Trophoblast cell (in vitro differentiated cells and primary cell): ENCODE data around the gene SH3BP4.
A peak's percentile ranks its signal among the peaks of the same experiment; 100 is the strongest.

Experiments used
- DNase-seq, 2 donors: peaks; one replicate each; pipeline ENCODE4 v3.0.0-alpha.2; 2016
- H2AFZ ChIP-seq: 2 replicates; pipeline ENCODE4 v1.6.1; 2013; ENCODE audit warnings: low read length, moderate library complexity, mild to moderate bottlenecking; ENCODE audit not compliant: insufficient read depth, poor library complexity
- H2AK5ac ChIP-seq: 2 replicates; pipeline ENCODE4 v1.6.1; 2013; ENCODE audit warnings: mild to moderate bottlenecking, low read length
- H2BK120ac ChIP-seq: 2 replicates; pipeline ENCODE4 v1.6.1; 2013; ENCODE audit warnings: low read length, mild to moderate bottlenecking, moderate library complexity; ENCODE audit not compliant: insufficient read depth, poor library complexity
- H2BK12ac ChIP-seq: 2 replicates; pipeline ENCODE4 v1.6.1; 2013; ENCODE audit warnings: mild to moderate bottlenecking, low read length, moderate library complexity
- H2BK5ac ChIP-seq: 2 replicates; pipeline ENCODE4 v1.6.1; 2013; ENCODE audit warnings: low read length, low read depth, moderate library complexity, mild to moderate bottlenecking; ENCODE audit not compliant: poor library complexity
- H3K14ac ChIP-seq: 2 replicates; pipeline ENCODE4 v1.6.1; 2013; ENCODE audit warnings: mild to moderate bottlenecking, low read length
- H3K18ac ChIP-seq: 2 replicates; pipeline ENCODE4 v1.6.1; 2013; ENCODE audit warnings: mild to moderate bottlenecking, low read length
- H3K23ac ChIP-seq: 2 replicates; pipeline ENCODE4 v1.6.1; 2013; ENCODE audit warnings: low read length
- H3K27ac ChIP-seq: 2 replicates; pipeline ENCODE4 v1.5.1; 2013; ENCODE audit warnings: low read depth, mild to moderate bottlenecking, inconsistent platforms, low read length, moderate library complexity
- H3K27me3 ChIP-seq: 2 replicates; pipeline ENCODE4 v1.6.1; 2013; ENCODE audit warnings: inconsistent platforms, mild to moderate bottlenecking, low read length, moderate library complexity; ENCODE audit not compliant: insufficient read depth
- H3K36me3 ChIP-seq, 2 experiments: 1 replicate in 1 of 2; 2 replicates in 1 of 2; pipeline ENCODE4 v1.6.1; 2013; ENCODE audit warnings: low read length in 2 of 2, mild to moderate bottlenecking in 2 of 2, moderate library complexity in 1 of 2; ENCODE audit not compliant: insufficient read depth in 2 of 2, control insufficient read depth in 1 of 2
- H3K4ac ChIP-seq: 2 replicates; pipeline ENCODE4 v1.6.1; 2013; ENCODE audit warnings: low read depth, mild to moderate bottlenecking, low read length, moderate library complexity
- H3K4me1 ChIP-seq, 2 experiments: 1 replicate in 1 of 2; 2 replicates in 1 of 2; pipeline ENCODE4 v1.6.1; 2013; ENCODE audit warnings: low read length in 2 of 2, mild to moderate bottlenecking in 2 of 2, moderate library complexity in 1 of 2; ENCODE audit not compliant: insufficient read depth in 2 of 2, control insufficient read depth in 1 of 2
- H3K4me2 ChIP-seq: 2 replicates; pipeline ENCODE4 v1.6.1; 2013; ENCODE audit warnings: inconsistent platforms, mild to moderate bottlenecking, low read length, moderate library complexity
- H3K4me3 ChIP-seq: 2 replicates; pipeline ENCODE4 v1.5.1; 2013; ENCODE audit warnings: mild to moderate bottlenecking, low read depth, low read length, inconsistent platforms
- H3K79me1 ChIP-seq: one replicate; pipeline ENCODE4 v1.6.1; 2013; ENCODE audit warnings: low read length
- H3K79me2 ChIP-seq: 2 replicates; pipeline ENCODE4 v1.6.1; 2013; ENCODE audit warnings: low read length, mild to moderate bottlenecking; ENCODE audit not compliant: control insufficient read depth, insufficient read depth, poor library complexity
- H3K9ac ChIP-seq: 2 replicates; pipeline ENCODE4 v1.6.1; 2013; ENCODE audit warnings: mild to moderate bottlenecking, low read length
- H3K9me3 ChIP-seq: 2 replicates; pipeline ENCODE4 v1.6.1; 2013; ENCODE audit warnings: low read depth, mild to moderate bottlenecking, control low read depth, inconsistent platforms, low read length; ENCODE audit not compliant: insufficient read depth
- H4K12ac ChIP-seq: 2 replicates; pipeline ENCODE4 v1.6.1; 2013; ENCODE audit warnings: low read depth, mild to moderate bottlenecking, low read length, moderate library complexity
- H4K8ac ChIP-seq: 2 replicates; pipeline ENCODE4 v1.6.1; 2013; ENCODE audit warnings: low read depth, mild to moderate bottlenecking, low read length, moderate library complexity
- H4K91ac ChIP-seq: one replicate; pipeline ENCODE4 v1.6.1; 2013; ENCODE audit warnings: low read depth, mild to moderate bottlenecking, low read length, moderate library complexity
- WGBS: extraction: QIAGEN DNeasy Blood & Tissue Kit; methylation state at CpG from one replicate; pipeline ENCODE4 v1.1.7; 2013; ENCODE audit warnings: missing lambda C conversion rate; ENCODE audit not compliant: insufficient read length, insufficient coverage; ENCODE audit errors: extremely low coverage; 5-methylcytosine and 5-hydroxymethylcytosine counted together

Gene SH3BP4

GRCh38 chr2:235073868-235074413 lies 122.1 kb downstream of the SH3BP4 start:
- Histone ChIP-seq H3K14ac (no peak overlapping the region), H3K4ac (no peak overlapping the region), H3K18ac (no peak overlapping the region), H4K12ac (no peak overlapping the region), H3K4me3 (no peak overlapping the region), H3K27me3 (no peaks in the 10 kb centered on the region), H4K91ac (no peak overlapping the region), H3K79me1 (no peaks in the 10 kb centered on the region), H3K36me3 (no peaks in the 10 kb centered on the region), H3K4me1 (no peaks in the 10 kb centered on the region), H3K9ac (no peak overlapping the region), H2BK120ac (no peak overlapping the region), H3K79me2 (no peaks in the 10 kb centered on the region), H2AFZ (no peak overlapping the region), H3K23ac (no peak overlapping the region), H4K8ac (no peak overlapping the region), H2AK5ac (no peak overlapping the region), H2BK12ac (no peak overlapping the region), H2BK5ac (no peak overlapping the region), H3K4me2 (no peak overlapping the region), H3K27ac (no peak overlapping the region), H3K9me3 (no peaks in the 10 kb centered on the region)
- WGBS, result no CpG with 5 or more reads among the region's 6 CpGs
- no peak for DNase-seq

GRCh38 chr2:235077046-235077445 lies 125.2 kb downstream of the SH3BP4 start:
- H2BK12ac ChIP-seq, result no peak overlapping the region
- no peak overlapping the region for H3K27ac ChIP-seq
- H2BK5ac ChIP-seq, result no peak overlapping the region
- no peak overlapping the region for H3K4me3 ChIP-seq
- H2AK5ac ChIP-seq, result no peak overlapping the region
- no peak overlapping the region for H2BK120ac ChIP-seq
- no peak overlapping the region for H3K23ac ChIP-seq
- H3K36me3 ChIP-seq, result no peaks in the 10 kb centered on the region
- H3K79me1 ChIP-seq, result no peaks in the 10 kb centered on the region
- no peak overlapping the region for H3K14ac ChIP-seq
- H3K18ac ChIP-seq, result no peak overlapping the region
- no CpG with 5 or more reads among the region's 5 CpGs for WGBS
- H3K4me2 ChIP-seq, result no peak overlapping the region
- H3K79me2 ChIP-seq, result no peaks in the 10 kb centered on the region
- H4K8ac ChIP-seq, result no peak overlapping the region
- DNase-seq, result no peak
- no peak overlapping the region for H4K12ac ChIP-seq
- H4K91ac ChIP-seq, result no peak overlapping the region
- H3K4ac ChIP-seq, result no peak overlapping the region
- no peak overlapping the region for H3K9ac ChIP-seq
- no peaks in the 10 kb centered on the region for H3K27me3 ChIP-seq
- no peak overlapping the region for H2AFZ ChIP-seq
- H3K4me1 ChIP-seq, result no peaks in the 10 kb centered on the region
- H3K9me3 ChIP-seq, result peaks cover 4% of the 10 kb centered on the region

- H3K79me1 ChIP-seq, result no peaks in the 10 kb centered on the region
- H2BK12ac ChIP-seq, result no peak overlapping the region
- H3K79me2 ChIP-seq, result no peaks in the 10 kb centered on the region
- no peak overlapping the region for H4K91ac ChIP-seq
- no peak overlapping the region for H4K12ac ChIP-seq
- H3K14ac ChIP-seq, result no peak overlapping the region
- no peak overlapping the region for H3K27ac ChIP-seq
- peaks cover 4% of the 10 kb centered on the region for H3K9me3 ChIP-seq
- H2BK120ac ChIP-seq, result no peak overlapping the region
- no peak overlapping the region for H3K9ac ChIP-seq
- no peak overlapping the region for H3K4me3 ChIP-seq
- no peak overlapping the region for H3K23ac ChIP-seq
- no CpG with 5 or more reads among the region's 4 CpGs for WGBS
- H2AK5ac ChIP-seq, result no peak overlapping the region
- H2BK5ac ChIP-seq, result no peak overlapping the region
- H3K27me3 ChIP-seq, result no peaks in the 10 kb centered on the region
- no peaks in the 10 kb centered on the region for H3K4me1 ChIP-seq
- DNase-seq, result peak in 1 of 2 donors; percentile 47
- no peak overlapping the region for H2AFZ ChIP-seq
- no peak overlapping the region for H3K4me2 ChIP-seq
- H3K4ac ChIP-seq, result no peak overlapping the region
- no peak overlapping the region for H4K8ac ChIP-seq
- no peaks in the 10 kb centered on the region for H3K36me3 ChIP-seq
- H3K18ac ChIP-seq, result no peak overlapping the region
Measured at GRCh38 chr2:235078182-235078581, 126.4 kb downstream of the SH3BP4 start.

GRCh38 chr2:235078914-235079472 lies 127.2 kb downstream of the SH3BP4 start:
- no peak overlapping the region for H4K8ac ChIP-seq
- no peak overlapping the region for H3K18ac ChIP-seq
- no peak overlapping the region for H4K12ac ChIP-seq
- no peak overlapping the region for H2AK5ac ChIP-seq
- DNase-seq, result no peak
- H3K4ac ChIP-seq, result no peak overlapping the region
- H2BK5ac ChIP-seq, result no peak overlapping the region
- H2AFZ ChIP-seq, result no peak overlapping the region
- no peak overlapping the region for H3K14ac ChIP-seq
- H3K4me3 ChIP-seq, result no peak overlapping the region
- 100% methylated on average over 3 of the region's 8 CpGs for WGBS
- H3K36me3 ChIP-seq, result no peaks in the 10 kb centered on the region
- H4K91ac ChIP-seq, result no peak overlapping the region
- H3K27ac ChIP-seq, result no peak overlapping the region
- no peaks in the 10 kb centered on the region for H3K27me3 ChIP-seq
- no peaks in the 10 kb centered on the region for H3K79me2 ChIP-seq
- no peak overlapping the region for H3K4me2 ChIP-seq
- H3K9ac ChIP-seq, result no peak overlapping the region
- H3K4me1 ChIP-seq, result no peaks in the 10 kb centered on the region
- H2BK120ac ChIP-seq, result no peak overlapping the region
- H2BK12ac ChIP-seq, result no peak overlapping the region
- no peaks in the 10 kb centered on the region for H3K79me1 ChIP-seq
- H3K23ac ChIP-seq, result peak overlapping the region; percentile 98
- peaks cover 4% of the 10 kb centered on the region for H3K9me3 ChIP-seq
